GM19193 (cell line): ENCODE measurements around the gene MTUS2.

Experiments used
- POLR2A ChIP-seq: IDR thresholded peaks from 4 replicates; pipeline ENCODE4 v1.6.1; 2011; ENCODE audit not compliant: insufficient read depth, insufficient read length; ENCODE audit errors: extremely low read depth

MTUS2 gene

DNA sequence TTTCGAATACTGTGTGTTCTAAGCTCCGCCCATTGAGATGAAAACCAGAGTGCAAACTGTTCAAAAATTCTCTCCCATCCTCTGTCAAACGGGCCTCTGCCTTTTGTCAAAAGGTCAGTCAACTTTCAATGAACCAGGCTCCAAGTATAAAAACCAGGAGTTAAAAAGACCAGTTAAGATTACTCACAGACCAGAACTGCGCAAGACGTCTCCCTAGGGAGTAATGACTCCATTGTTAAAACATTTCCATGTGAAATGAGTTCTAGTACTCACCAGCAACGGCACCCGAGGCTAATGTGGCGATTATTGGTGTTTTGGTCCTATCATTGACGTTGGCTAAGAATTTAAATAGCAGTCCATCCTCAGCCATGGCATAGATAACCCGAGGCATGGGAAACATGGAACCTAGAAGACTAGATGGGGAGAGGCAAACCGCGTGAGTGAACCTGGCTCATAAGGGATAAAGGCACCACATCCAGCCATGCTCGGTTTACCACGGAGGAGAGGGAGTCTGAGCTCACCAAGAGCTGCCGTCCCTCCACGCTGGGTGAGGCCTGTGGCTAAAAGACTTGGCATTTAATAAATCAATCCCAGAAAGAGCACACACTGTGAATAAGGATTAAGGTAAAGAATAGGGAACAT is 702.0 kb downstream of the MTUS2 start:
- no peak for TF ChIP-seq POLR2A

GRCh38 chr13:29523199-29523961 is 703.2 kb downstream of the MTUS2 start:
- TF ChIP-seq POLR2A: no peak

DNA sequence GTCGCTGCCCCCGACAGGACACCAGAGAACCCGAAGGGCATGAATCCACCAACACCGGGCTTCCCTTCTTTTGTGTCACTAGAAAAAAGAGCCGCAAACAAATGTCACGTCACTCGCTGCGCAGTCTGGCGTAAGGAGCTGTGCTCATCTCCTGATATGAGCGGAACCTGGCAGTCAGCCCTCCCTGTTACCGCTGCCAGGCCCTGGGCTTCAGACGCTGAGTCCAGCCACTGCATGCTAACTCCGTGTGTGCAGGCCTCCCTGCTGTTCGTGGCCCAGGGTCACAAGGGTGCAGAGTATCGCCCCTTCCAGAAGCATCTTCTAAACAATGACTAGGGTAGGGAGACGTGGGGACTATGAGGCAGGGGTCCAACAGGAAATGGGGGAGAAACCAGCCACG is 704.0 kb downstream of the MTUS2 start:
- no peak for TF ChIP-seq POLR2A

GRCh38 chr13:29524641-29525040 is 704.5 kb downstream of the MTUS2 start:
- TF ChIP-seq POLR2A: no peak

DNA sequence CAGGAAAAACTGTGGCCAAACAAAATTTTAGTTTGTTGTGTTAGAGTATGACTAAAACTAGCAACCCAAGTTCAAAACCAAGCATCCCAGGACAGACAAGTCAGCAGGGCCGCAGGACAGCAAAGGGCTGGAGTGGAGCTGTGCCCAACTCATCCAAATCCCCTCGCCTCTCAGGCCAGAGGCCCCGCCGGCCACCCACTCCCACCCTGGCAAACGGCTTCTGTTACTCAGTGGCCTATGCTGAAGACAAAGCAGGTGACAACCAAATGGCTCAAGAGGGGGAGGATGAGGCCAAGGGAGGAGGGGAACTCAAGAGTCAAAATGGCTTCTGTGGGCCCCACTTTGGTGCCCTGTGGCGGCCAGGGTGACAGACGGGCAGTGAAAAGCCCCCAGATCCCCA is 705.6 kb downstream of the MTUS2 start:
- TF ChIP-seq POLR2A: no peak

GRCh38 chr13:29526741-29527140 is 706.6 kb downstream of the MTUS2 start:
- no peak for TF ChIP-seq POLR2A

DNA sequence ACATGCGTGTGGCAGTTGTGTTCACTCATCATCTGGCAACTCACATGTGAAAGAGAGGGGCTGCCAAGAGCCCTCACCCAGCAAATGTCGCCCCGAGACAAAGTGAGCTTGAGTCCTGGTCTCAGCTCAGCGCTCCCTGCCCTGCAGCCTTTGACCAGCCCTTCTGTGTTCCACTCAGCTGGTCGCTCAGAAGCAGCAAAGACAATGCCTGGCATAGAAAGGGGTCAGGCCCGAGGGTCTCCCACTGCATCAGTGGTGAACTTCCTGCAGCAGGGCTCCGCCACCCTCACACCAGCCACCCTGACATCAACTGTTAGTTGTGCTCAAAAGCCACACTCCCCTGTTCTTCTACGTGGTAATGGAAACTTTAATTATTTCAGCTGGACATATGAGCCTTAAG is 707.4 kb downstream of the MTUS2 start:
- no peak for TF ChIP-seq POLR2A

DNA sequence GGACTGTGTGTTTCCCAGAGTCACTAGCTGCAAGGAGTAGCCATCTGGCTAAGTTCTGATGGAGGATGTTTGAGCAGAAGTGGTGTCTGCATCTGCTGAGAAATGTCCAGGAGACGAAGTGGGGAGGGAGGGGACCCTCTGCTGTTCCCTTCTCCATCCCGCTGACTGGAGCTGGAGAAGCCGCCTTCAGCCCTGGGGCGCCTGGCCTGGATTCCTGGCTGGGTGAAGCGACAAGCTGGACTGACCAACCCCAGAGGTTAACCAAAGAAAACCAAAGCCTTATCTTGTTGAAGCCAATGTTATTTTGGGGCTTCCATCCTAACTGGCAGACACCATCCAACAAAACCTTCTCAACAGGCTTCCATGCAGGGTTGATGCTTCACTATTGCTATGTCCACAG is 707.8 kb downstream of the MTUS2 start:
- TF ChIP-seq POLR2A: no peak

GRCh38 chr13:29529754-29530153 is 709.6 kb downstream of the MTUS2 start:
- TF ChIP-seq POLR2A: no peak

DNA sequence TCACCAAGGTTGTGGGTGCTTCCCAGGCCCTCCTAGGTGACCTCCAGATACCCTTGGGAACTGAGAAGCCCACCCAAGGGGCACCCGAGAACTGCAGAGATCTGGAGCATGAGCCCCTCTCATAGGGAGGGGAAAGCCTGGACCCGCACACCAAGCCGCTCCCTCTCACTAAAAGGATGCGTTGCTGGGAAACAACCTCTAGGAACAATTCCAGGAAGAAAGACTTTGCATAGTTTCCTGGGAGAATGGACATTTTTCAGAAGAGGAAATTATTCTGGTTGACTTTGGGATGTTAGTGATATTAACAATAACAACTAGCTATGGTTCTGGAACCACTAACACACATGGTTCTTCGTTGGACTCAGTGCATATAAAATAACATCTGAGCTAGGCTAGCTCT is 710.8 kb downstream of the MTUS2 start:
- TF ChIP-seq POLR2A: no peak

DNA sequence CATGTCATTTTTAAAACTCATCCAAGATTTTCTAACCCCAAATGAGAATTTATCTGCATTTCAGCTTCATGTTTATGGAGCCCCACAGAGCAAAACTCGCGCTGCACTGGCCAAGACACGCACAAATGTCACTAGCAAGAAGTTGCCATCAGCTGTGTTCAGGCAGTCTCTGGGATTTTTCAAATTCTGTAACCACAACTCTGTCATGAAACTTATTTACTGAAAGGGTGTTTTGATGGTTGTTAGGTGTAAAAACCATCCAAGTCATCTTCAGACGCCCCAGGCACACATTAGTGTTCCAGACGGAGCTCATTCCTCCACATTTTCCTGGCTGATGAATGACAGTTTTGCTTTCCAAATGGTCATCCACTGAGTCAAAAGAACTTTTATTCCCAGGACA is 712.0 kb downstream of the MTUS2 start:
- no peak for TF ChIP-seq POLR2A

- TF ChIP-seq POLR2A: no peak
These were observed 712.7 kb downstream of the MTUS2 start for GRCh38 chr13:29532821-29533220.

DNA sequence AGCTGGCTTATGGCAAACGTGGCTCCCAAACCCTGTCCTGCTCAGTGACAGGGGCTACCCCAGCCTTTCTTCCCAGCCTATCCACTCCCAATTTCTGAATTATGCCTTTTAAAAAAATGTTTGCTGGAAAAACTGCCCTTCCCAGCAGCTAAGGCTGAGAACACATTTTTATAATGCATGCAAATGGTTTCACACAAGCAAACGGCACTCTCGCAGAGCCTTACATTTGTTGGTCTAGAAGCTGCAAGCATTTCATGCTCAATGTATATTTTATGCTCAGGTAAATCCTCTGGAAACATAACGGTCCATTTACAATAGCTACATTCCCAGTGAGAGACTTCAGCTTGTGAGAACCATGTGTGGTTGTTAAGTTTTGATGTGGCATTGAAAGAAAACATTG is 713.9 kb downstream of the MTUS2 start:
- no peak for TF ChIP-seq POLR2A

DNA sequence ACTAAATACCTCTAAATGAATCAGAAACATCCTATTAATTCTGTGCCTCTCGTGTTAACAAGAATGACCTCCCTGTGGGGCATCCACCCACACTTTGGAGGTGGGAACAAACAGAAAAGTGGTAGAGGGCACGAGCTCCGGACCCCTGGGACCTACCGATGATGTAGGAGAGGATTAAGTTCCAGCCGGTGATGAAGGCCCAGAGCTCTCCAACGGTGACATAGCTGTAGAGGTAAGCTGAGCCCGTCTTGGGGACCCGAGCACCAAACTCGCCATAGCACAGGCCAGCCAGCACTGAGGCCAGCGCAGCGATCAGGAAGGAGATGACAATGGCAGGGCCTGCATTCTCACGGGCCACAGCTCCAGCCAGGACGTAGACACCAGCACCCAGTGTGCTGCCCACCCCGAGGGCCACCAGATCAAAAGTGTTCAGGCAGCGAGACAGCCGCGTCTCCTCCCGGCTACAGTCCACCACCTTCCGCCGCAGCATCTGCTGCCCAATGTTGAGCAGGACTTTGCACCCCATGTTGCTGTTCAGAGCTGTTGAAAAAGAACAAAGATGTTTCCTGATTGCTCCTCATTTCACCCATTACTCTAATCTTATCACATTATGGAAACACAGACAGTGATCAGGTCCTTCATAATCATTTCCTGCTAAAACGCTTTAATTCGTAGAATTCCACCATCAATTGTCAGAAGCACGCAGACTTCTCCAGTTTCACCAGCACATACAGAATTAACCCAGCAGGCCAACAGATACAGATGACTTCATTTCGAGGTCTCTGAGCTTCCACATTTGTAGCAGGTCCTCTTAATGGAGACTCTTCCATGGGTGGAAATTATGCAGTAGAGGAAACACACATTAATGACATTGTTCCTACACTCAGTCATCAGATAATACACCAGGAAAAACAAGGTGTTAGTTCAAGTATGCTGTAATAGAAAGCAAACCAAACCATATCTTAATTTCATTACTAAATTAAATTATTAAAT is 715.8 kb downstream of the MTUS2 start:
- TF ChIP-seq POLR2A: no peak

DNA sequence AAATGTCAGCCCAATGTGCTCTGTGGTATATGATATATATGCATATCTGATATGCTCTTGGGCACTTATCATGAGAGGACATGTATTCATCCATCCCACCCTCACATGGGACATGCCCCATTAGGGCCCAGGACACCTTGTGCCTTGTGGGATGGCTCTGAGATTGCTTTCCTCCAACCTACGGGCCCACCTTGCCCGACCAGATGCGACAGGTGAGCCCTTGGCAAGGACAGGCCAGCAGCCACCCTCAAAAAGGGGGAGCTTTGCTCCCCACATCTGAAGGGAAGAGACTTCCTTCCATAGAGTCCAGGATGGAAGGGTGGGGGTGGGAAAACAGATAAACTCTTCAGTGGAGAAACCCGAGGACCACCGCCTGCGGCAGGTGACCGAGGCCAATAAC is 716.7 kb downstream of the MTUS2 start:
- TF ChIP-seq POLR2A: no peak
